A549 (cell line): ENCODE measurements around the gene ZIC4. TPM values are rescaled to one million over a fixed set of nuclear protein-coding genes. Genes with fewer than 3 reads are reported as not detected.

Source experiments
- ATAC-seq, 2 experiments: fragments of 200-7000 bp in 1 of 2; fragments of >200 bp in 1 of 2; cut with Nextera tagmentation in 1 of 2; cut with Tn5 transposase in 1 of 2; 3 replicates each; pipeline versions ENCODE4 v1.8.0 to v1.9.1; 2018 to 2020; ENCODE audit warnings: mild to moderate bottlenecking in 1 of 2, moderate library complexity in 1 of 2
- CTCF ChIA-PET: fragments of 300-600 bp; sonication (Branson Sonifier 250); formaldehyde crosslinking; extraction: SDS; loops from one replicate; lab custom pipeline; 2021; ENCODE audit warnings: antibody characterized with exemption, inconsistent platforms; lab: Yijun Ruan, JAX
- POLR2A ChIA-PET: fragments of 350-600 bp; formaldehyde crosslinking; extraction: SDS; loops from one replicate; lab custom pipeline; 2021; ENCODE audit warnings: antibody characterized with exemption, inconsistent platforms; lab: Yijun Ruan, JAX
- DNase-seq, 2 experiments: peaks; one replicate each; pipeline versions ENCODE4 v3.0.0 to v3.0.0-alpha.2; 2011 to 2016; ENCODE audit warnings: low read depth in 1 of 2, low spot score in 1 of 2
- FAIRE-seq: peaks from 2 replicates; lab custom pipeline; 2011; peaks lifted over from hg19 to GRCh38; lab: Jason Lieb, UNC
- H3K27ac ChIP-seq, 2 experiments: fragments of >200 bp; sonication (Bioruptor Twin); formaldehyde crosslinking; 3 replicates each; pipeline ENCODE4 v1.5.1; 2016 to 2017
- H3K4me1 ChIP-seq: fragments of >200 bp; sonication (Bioruptor Twin); formaldehyde crosslinking; 3 replicates; pipeline ENCODE4 v1.6.1; 2016
- H3K4me2 ChIP-seq: fragments of >200 bp; sonication (Bioruptor Twin); formaldehyde crosslinking; 3 replicates; pipeline ENCODE4 v1.6.1; 2016
- H3K4me3 ChIP-seq: fragments of >200 bp; sonication (Bioruptor Twin); formaldehyde crosslinking; 3 replicates; pipeline ENCODE4 v1.5.1; 2016
- H3K9me3 ChIP-seq: fragments of >200 bp; sonication (Bioruptor Twin); formaldehyde crosslinking; 3 replicates; pipeline ENCODE4 v1.6.1; 2016
- CBX2 ChIP-seq: fragments of 200-600 bp; sonication (generic); IDR thresholded peaks from 2 replicates; pipeline ENCODE4 v1.6.1; 2016; ENCODE audit warnings: low read depth, mild to moderate bottlenecking, borderline replicate concordance
- FOXS1 ChIP-seq: fragments of 250-450 bp; sonication (Bioruptor Pico); IDR thresholded peaks from 2 replicates; pipeline ENCODE4 v1.5.0; 2020; ENCODE audit warnings: mild to moderate bottlenecking, moderate library complexity
- HOXA7 ChIP-seq: fragments of 250-450 bp; sonication (Bioruptor Pico); IDR thresholded peaks from 2 replicates; pipeline ENCODE4 v1.5.0; 2020; ENCODE audit warnings: mild to moderate bottlenecking, moderate library complexity
- HOXB13 ChIP-seq: fragments of 250-450 bp; sonication (Bioruptor Pico); IDR thresholded peaks from 2 replicates; pipeline ENCODE4 v1.5.0; 2020; ENCODE audit warnings: low read depth, mild to moderate bottlenecking, moderate library complexity
- KDM5A ChIP-seq: fragments of 200-600 bp; sonication (generic); IDR thresholded peaks from 2 replicates; pipeline ENCODE4 v1.6.1; 2016; ENCODE audit warnings: antibody characterized with exemption, mild to moderate bottlenecking
- MAFK ChIP-seq: fragments of 450-650 bp; IDR thresholded peaks from 2 replicates; pipeline ENCODE4 v1.6.1; 2014; ENCODE audit not compliant: partially characterized antibody
- MAZ ChIP-seq: fragments of 150-350 bp; IDR thresholded peaks from 2 replicates; pipeline ENCODE4 v1.6.1; 2014; ENCODE audit warnings: antibody characterized with exemption, low read depth, low read length, borderline replicate concordance
- MYC ChIP-seq: IDR thresholded peaks from 2 replicates; pipeline ENCODE4 v1.6.1; 2012; ENCODE audit warnings: mild to moderate bottlenecking, inconsistent platforms, low read length, improper control_type of control experiment, borderline replicate concordance
- NFE2L2 ChIP-seq: fragments of 150-350 bp; conservative IDR thresholded peaks from 2 replicates; pipeline ENCODE4 v1.6.1; 2014; ENCODE audit warnings: low read length
- NPAS2 ChIP-seq: fragments of 250-450 bp; sonication (Bioruptor Pico); IDR thresholded peaks from 2 replicates; pipeline ENCODE4 v1.8.0; 2022; ENCODE audit warnings: mild to moderate bottlenecking, moderate library complexity, borderline replicate concordance
- PHF8 ChIP-seq: fragments of 200-600 bp; sonication (generic); IDR thresholded peaks from 2 replicates; pipeline ENCODE4 v1.6.1; 2016; ENCODE audit warnings: low read depth, mild to moderate bottlenecking, antibody characterized with exemption, moderate library complexity, borderline replicate concordance
- POLR2A ChIP-seq: IDR thresholded peaks from 2 replicates; pipeline ENCODE4 v1.6.1; 2012; ENCODE audit warnings: mild to moderate bottlenecking, low read length
- POLR2AphosphoS2 ChIP-seq: conservative IDR thresholded peaks from 2 replicates; pipeline ENCODE4 v1.6.1; 2012; ENCODE audit warnings: low read length, improper control_type of control experiment, inconsistent platforms
- RAD21 ChIP-seq, 2 experiments: fragments of >200 bp in 1 of 2; sonication (Bioruptor Twin) in 1 of 2; formaldehyde crosslinking in 1 of 2; IDR thresholded peaks in 1 of 2; conservative IDR thresholded peaks in 1 of 2; 2 replicates in 1 of 2; 3 replicates in 1 of 2; pipeline ENCODE4 v1.6.1; 2012 to 2018; ENCODE audit warnings: inconsistent platforms in 1 of 2
- SMC3 ChIP-seq: fragments of >200 bp; sonication (Bioruptor Twin); formaldehyde crosslinking; IDR thresholded peaks from 3 replicates; pipeline ENCODE4 v1.6.1; 2018; ENCODE audit warnings: inconsistent platforms
- SREBF2 ChIP-seq: fragments of 450-650 bp; IDR thresholded peaks from 2 replicates; pipeline ENCODE4 v1.6.1; 2014; ENCODE audit warnings: mild to moderate bottlenecking, moderate library complexity
- WGBS: methylation state at CpG from one replicate; pipeline ENCODE4 v1.1.6; 2017; ENCODE audit errors: missing lambda C conversion rate; 5-methylcytosine and 5-hydroxymethylcytosine counted together
- polyA plus RNA-seq, 4 experiments: library from polyadenylated mRNA; depleted of rRNA in 3 of 4; stranded (reverse); fragments of >200 nt; fragmentation: RNase III in 1 of 4; extraction: RNeasy Plus Mini Kit Qiagen cat#74134 plus additional on column Dnase treatment in 1 of 4; gene quantifications; 2 replicates in 3 of 4; 3 replicates in 1 of 4; pipeline ENCODE4 v1.2.3, GENCODE V29; 2011 to 2017
- TF ChIP-seq, protein P1 (sequence below): IDR thresholded peaks from 2 replicates; pipeline ENCODE4 v1.6.1; 2012
- TF ChIP-seq, protein P2 (sequence below): fragments of 150-350 bp; IDR thresholded peaks from 2 replicates; pipeline ENCODE4 v1.6.1; 2014; ENCODE audit warnings: low read depth, mild to moderate bottlenecking, low read length
- TF ChIP-seq, protein P3 (sequence below): fragments of 250-450 bp; sonication (Bioruptor Pico); IDR thresholded peaks from 2 replicates; pipeline ENCODE4 v1.5.0; 2020; ENCODE audit warnings: low read depth, mild to moderate bottlenecking, moderate library complexity
- TF ChIP-seq, protein P4 (sequence below): fragments of 250-450 bp; sonication (Bioruptor Pico); IDR thresholded peaks from 2 replicates; pipeline ENCODE4 v1.5.0; 2021; ENCODE audit warnings: mild to moderate bottlenecking, moderate library complexity, borderline replicate concordance

ZIC4 gene
- polyA plus RNA-seq, 2 of the 4 experiments (the other 2 are of a cell fraction): not detected

DNA sequence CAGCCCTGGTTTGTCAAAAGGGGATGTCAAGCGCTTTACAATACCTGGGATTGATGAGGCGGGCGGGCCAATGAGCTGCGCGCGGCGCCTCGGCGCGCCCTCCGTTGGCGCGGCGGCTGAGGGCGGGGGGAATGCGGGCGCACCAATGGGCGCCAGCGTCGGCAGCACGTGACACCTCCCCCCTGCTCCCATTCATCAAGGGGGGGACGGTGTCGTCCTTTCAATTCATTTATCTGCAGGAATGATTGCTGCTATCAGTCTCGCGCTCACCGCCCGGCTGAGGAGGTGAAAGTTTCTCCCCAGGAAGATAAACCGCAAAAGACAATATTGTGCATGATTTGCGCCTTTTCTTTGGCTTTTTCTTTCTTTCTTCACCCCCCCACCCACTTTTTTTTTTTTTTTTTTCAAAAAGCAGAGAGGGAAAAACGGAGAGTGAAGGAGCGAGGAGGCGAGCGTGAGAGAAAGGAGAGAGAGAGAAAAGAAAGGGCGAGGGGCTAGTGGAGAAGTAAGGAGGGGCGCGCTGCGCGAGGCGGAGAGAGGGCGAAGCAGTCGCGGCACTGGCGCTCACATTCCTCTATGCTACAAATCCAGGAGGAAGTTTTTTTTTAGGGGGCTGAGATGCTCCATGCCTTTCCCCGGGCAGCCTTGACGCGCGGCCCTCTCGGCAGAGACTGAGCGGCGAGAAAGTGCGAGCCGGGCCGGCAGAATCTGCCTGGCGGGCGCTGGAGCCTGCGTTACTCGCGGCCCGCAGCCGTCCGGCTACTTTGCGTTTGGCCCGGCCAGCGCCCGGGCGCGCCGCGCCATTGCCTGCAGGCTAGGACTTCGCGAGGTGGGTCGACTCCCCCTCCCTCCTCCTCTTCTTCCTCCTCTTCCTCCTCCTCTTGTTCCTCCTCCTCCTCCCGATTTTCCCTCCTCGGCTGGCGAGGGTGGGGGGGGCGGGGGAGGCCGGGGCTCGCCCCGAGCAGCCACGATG is 3.1 kb upstream of the ZIC4 start, which contains the start of gene ZIC1:
Gene ZIC1, plus strand, starts transcription at position 223 of the 973 bp plus-strand sequence. Its CDS starts 748 bp downstream, at position 971.
- POLR2A ChIA-PET: no interaction called here
- FAIRE-seq (no peak), DNase-seq (no peak), ATAC-seq (no peak)
- no peaks in the 10 kb centered on the region for H3K9me3 ChIP-seq
- WGBS: 88% methylated on average over 72 of the region's 80 CpGs
- no peak within 1 kb of the TSS for H3K4me3 ChIP-seq
- CTCF ChIA-PET: interaction anchor here (0.6 kb wide), 1 partner anchor 1404 kb away, joined by 3 read pairs; no protein-coding TSS in a partner anchor
- no peak within 1 kb of the TSS for H3K27ac ChIP-seq
- TF ChIP-seq PHF8 (no peak), NFE2L2 (no peak), POLR2AphosphoS2 (no peak), CBX2 (no peak), KDM5A (no peak), SREBF2 (no peak), FOXS1 (CRISPR knock-in tag) (no peak), SMC3 (no peak)
- TF ChIP-seq, protein P1, sequence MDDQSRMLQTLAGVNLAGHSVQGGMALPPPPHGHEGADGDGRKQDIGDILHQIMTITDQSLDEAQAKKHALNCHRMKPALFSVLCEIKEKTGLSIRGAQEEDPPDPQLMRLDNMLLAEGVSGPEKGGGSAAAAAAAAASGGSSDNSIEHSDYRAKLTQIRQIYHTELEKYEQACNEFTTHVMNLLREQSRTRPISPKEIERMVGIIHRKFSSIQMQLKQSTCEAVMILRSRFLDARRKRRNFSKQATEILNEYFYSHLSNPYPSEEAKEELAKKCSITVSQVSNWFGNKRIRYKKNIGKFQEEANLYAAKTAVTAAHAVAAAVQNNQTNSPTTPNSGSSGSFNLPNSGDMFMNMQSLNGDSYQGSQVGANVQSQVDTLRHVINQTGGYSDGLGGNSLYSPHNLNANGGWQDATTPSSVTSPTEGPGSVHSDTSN: no peak
- TF ChIP-seq, protein P2, sequence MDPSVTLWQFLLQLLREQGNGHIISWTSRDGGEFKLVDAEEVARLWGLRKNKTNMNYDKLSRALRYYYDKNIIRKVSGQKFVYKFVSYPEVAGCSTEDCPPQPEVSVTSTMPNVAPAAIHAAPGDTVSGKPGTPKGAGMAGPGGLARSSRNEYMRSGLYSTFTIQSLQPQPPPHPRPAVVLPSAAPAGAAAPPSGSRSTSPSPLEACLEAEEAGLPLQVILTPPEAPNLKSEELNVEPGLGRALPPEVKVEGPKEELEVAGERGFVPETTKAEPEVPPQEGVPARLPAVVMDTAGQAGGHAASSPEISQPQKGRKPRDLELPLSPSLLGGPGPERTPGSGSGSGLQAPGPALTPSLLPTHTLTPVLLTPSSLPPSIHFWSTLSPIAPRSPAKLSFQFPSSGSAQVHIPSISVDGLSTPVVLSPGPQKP: no peak
- H3K4me2 ChIP-seq: peak within 1 kb of the TSS; percentile 77; the same call in 2 of the 3 replicates
- no peaks in the 10 kb centered on the region for H3K4me1 ChIP-seq

DNA sequence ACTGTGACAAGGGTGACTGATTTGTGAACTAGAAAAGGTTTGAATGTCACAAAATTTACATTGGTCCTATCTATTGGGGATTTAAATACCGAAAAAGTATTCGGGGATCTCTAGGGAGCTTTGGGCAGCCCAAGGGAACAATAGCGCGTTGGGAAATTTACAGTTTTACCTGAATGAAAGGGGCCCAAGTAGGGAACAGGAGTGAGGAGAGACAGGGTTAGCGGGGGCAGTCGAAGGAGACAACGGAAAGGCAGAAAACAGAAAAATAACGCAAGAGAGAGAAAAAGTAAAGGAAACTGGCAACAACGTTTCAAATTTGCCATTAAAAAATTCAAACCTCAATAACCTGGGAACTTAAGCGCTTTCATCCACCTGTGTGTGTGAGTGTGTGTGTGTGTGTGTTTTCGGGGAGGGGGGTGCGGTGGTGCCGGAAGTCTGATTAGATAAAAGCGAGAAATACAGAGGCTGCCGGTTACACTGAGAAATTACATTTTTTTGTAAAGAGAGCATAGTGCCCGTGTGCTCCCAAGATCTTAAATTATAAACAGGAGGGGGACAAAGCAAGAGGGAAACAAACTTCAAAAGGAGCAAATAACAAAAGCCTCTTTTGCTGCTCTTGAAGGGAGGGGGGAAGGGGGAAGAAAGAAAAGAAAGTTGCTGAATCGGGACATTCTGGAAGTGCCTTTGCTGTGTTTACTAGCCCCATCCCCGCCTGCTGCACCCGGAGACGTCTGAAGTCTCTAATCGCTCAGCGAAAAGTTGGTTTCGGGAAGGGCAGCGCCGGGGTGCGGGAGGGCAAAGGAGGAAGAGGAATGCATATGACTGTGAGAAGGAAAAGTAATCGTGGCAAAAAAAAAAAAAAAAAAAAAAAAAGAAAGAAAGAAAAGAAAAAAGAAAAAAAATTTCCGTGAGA is 2.1 kb upstream of the ZIC4 start:
- no peaks in the 10 kb centered on the region for H3K4me1 ChIP-seq
- 59% methylated on average over 27 of the region's 28 CpGs for WGBS
- DNase-seq: no peak
- TF ChIP-seq MYC (no peak), MAFK (no peak), HOXB13 (CRISPR knock-in tag) (no peak), NFE2L2 (no peak), POLR2A (no peak), MAZ (no peak), NPAS2 (CRISPR knock-in tag) (no peak), HOXA7 (CRISPR knock-in tag) (no peak), SREBF2 (no peak), RAD21 (conservative IDR thresholded peaks at IDR 0.05 in 1 of 2, IDR thresholded peaks at IDR 0.05 in 1 of 2) (no peak)
- TF ChIP-seq, protein P3, sequence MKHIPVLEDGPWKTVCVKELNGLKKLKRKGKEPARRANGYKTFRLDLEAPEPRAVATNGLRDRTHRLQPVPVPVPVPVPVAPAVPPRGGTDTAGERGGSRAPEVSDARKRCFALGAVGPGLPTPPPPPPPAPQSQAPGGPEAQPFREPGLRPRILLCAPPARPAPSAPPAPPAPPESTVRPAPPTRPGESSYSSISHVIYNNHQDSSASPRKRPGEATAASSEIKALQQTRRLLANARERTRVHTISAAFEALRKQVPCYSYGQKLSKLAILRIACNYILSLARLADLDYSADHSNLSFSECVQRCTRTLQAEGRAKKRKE (CRISPR knock-in tag): no peak
- TF ChIP-seq, protein P4, sequence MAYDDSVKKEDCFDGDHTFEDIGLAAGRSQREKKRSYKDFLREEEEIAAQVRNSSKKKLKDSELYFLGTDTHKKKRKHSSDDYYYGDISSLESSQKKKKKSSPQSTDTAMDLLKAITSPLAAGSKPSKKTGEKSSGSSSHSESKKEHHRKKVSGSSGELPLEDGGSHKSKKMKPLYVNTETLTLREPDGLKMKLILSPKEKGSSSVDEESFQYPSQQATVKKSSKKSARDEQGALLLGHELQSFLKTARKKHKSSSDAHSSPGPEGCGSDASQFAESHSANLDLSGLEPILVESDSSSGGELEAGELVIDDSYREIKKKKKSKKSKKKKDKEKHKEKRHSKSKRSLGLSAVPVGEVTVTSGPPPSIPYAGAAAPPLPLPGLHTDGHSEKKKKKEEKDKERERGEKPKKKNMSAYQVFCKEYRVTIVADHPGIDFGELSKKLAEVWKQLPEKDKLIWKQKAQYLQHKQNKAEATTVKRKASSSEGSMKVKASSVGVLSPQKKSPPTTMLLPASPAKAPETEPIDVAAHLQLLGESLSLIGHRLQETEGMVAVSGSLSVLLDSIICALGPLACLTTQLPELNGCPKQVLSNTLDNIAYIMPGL: no peak
- no peak overlapping the region for H3K27ac ChIP-seq
- H3K4me2 ChIP-seq: peak overlapping the region; percentile 28; the same call in 2 of the 3 replicates
- no peak for FAIRE-seq
- ChIA-PET CTCF (no interaction called here), POLR2A (no interaction called here)
- no peak overlapping the region for H3K4me3 ChIP-seq
- H3K9me3 ChIP-seq: no peaks in the 10 kb centered on the region
- no peak for ATAC-seq
